Stomach (tissue), 4 donors: ENCODE results near the gene MCCD1.

Experiments
- EP300 ChIP-seq: sonication (generic); formaldehyde crosslinking; IDR thresholded peaks from one replicate; pipeline ENCODE4 v1.6.1; 2017; ENCODE audit warnings: antibody characterized with exemption
- POLR2A ChIP-seq, 4 donors: fragments of 450-650 bp; IDR thresholded peaks; one replicate each; pipeline ENCODE4 v1.6.1; 2016; ENCODE audit warnings: antibody characterized with exemption in 4 of 4, control low read depth in 2 of 4, mild to moderate bottlenecking in 1 of 4, moderate library complexity in 1 of 4
- TF ChIP-seq, protein P1 (sequence below), 7 experiments: fragments of 450-650 bp in 4 of 7; fragments of 200-600 bp in 3 of 7; sonication (generic) in 3 of 7; IDR thresholded peaks; one replicate each; pipeline ENCODE4 v1.5.1; 2016 to 2019; ENCODE audit warnings: antibody characterized with exemption in 7 of 7, control low read depth in 2 of 7, mild to moderate bottlenecking in 1 of 7

DNA sequence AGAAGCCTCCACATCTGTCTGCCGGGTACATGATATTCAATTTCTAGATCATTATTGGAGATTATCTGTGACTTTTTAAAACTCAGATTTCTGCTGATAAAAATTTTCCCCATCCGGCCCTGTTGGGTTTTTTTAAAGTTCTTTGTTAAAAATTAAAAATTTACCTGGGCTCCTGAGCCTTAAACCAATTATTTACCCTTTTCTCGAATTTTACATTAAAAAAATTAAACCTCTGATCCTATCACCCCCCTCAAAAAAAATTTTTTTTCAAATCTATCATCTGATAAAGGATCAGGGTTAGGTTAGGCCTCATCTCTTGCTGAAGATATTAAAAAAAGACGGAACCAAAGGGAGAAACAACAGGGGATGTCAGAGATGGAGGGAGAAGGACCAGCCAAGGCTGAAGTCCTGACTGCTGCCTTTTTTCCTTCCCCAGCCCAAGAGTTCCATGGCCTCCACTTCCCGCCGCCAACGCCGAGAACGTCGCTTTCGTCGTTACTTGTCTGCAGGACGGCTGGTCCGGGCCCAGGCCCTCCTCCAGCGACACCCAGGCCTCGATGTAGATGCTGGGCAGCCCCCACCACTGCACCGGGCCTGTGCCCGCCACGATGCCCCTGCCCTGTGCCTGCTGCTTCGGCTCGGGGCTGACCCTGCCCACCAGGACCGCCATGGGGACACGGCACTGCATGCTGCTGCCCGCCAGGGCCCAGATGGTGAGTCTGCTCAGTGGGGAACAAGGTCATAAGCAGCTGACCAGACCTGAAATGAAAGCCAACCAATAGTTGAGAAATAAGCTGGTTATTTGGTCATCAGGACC is 19.2 kb downstream of the MCCD1 start:
- TF ChIP-seq, protein P1, sequence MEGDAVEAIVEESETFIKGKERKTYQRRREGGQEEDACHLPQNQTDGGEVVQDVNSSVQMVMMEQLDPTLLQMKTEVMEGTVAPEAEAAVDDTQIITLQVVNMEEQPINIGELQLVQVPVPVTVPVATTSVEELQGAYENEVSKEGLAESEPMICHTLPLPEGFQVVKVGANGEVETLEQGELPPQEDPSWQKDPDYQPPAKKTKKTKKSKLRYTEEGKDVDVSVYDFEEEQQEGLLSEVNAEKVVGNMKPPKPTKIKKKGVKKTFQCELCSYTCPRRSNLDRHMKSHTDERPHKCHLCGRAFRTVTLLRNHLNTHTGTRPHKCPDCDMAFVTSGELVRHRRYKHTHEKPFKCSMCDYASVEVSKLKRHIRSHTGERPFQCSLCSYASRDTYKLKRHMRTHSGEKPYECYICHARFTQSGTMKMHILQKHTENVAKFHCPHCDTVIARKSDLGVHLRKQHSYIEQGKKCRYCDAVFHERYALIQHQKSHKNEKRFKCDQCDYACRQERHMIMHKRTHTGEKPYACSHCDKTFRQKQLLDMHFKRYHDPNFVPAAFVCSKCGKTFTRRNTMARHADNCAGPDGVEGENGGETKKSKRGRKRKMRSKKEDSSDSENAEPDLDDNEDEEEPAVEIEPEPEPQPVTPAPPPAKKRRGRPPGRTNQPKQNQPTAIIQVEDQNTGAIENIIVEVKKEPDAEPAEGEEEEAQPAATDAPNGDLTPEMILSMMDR (IDR thresholded peaks at IDR 0.05): no peak
- TF ChIP-seq EP300: no peak
- no peak for TF ChIP-seq POLR2A (IDR thresholded peaks at IDR 0.05)
